Embryonic facial prominence (tissue), 1 donor: ENCODE measurements around the gene CD46.

ENCODE experiments used
- DNase-seq: peaks from one replicate; pipeline ENCODE4 v3.0.0-alpha.2; 2016; ENCODE audit errors: extremely low spot score

CD46 gene

GRCh38 chr1:207794861-207795260 lies 43.0 kb downstream of the CD46 start:
- DNase-seq: no peak

DNA sequence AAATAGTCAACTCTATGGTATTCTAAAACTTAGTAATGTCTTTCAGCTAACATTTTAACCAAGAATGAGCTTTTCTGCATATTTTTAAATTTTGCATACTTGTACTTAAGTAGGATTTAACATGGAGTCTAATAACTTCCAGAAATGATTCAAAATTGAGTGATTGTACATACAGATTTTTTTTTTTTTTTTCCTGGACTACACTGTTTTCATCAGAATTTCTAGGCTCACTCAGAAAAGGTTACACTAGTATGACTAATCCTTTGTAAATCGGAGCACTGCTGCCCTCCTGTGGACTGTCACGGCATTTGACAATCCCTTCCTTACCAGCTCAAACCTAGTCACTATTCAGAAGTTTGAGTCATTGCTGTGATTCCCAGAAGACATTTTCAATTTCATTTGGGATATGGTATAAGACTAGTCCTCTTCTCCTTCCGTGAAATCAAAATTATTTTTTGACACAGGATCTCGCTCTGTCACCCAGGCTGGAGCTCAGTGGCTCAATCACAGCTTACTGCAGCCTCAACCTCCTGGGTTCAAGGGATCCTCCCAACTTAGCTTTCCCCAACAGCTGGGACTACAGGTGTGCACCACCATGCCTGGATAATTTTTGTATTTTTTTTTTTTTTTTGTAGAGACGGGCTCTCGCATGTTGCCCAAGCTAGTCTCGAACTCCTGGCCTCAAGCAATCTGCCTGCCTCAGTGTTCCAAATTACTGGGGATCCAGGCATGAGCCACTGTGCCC lies 45.5 kb downstream of the CD46 start:
- DNase-seq: peak; percentile 29

DNA sequence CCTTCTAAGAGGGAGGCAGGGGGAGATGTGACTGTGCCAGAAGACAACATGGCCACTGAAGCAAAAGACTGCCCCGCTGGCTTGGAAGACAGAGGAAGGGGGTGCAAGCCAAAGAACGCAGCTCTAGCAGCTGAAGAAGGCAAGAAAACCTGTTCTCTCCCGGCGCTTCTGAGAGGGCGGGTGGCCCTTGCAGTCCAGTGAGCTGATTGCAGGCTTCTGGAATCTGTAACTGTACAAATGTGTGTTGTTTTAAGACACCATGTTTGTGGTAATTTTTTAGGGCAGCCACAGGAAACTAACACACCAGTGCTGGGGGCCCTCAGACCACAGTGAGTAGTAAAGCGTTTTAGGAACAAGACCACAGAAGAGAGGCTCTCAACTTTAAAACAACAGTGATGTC lies 47.0 kb downstream of the CD46 start:
- DNase-seq: no peak

- DNase-seq: no peak
Observed at GRCh38 chr1:207799989-207800648, 48.3 kb downstream of the CD46 start.

DNA sequence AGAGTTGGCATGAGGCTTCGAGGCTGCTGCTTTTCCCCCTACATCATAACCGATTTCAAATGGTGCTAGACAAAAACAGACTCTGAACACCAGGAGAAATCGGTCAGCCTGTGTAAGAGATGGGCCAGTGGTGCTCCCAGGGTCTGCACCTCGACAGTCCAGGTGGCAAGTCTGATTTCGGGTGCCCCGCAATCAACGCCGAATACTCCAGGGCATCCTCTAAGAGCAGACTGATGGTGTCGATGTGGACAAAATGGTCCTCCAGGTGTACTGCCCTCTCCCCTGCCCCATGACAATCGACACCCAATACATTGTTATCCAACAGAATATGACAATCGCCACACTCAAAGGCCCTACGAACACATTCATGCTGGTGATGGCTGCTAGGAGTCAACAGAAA lies 50.0 kb downstream of the CD46 start:
- no peak for DNase-seq

GRCh38 chr1:207803678-207804077 lies 51.8 kb downstream of the CD46 start:
- no peak for DNase-seq

DNA sequence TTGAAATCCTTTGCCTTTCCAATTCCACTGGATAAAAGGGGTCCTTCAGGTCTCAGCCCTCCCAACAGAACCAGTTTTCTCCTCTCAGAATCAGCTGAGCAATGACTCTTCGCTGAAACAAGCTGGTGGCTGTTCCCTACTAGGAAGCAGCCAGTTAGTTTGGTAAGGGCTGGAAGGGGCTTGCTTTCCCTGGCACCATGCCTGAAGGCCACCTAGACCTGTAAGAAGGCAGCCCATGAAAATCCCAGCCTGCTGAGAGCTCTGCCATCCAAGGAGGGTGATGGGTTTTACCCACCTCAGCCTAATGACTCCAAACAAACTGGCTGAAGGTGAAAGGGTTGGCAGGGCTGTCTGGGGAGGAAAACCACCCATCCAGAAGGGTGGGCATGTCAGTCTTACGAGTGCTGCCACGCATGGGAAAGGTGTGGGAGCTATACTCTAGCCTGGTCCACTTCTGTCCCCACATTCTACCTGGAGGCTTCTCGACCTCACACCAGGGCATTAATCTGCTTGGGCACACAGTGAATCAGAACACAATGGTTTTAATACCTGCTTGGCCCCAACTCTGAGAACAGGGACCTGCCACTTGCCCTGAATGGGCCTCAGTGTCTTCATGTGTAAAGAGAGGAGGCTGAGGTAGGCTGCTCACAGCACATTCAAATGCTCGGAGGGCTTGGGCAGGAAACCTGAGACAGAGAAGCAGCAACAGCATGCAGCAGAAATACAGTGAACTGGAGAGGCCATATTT lies 53.0 kb downstream of the CD46 start:
- DNase-seq: no peak

- no peak for DNase-seq
Observed at GRCh38 chr1:207805841-207806421, 54.1 kb downstream of the CD46 start.

- DNase-seq: no peak
Observed at GRCh38 chr1:207806531-207807325, 54.9 kb downstream of the CD46 start.

- DNase-seq: no peak
Observed at GRCh38 chr1:207807326-207807689, 55.5 kb downstream of the CD46 start.

DNA sequence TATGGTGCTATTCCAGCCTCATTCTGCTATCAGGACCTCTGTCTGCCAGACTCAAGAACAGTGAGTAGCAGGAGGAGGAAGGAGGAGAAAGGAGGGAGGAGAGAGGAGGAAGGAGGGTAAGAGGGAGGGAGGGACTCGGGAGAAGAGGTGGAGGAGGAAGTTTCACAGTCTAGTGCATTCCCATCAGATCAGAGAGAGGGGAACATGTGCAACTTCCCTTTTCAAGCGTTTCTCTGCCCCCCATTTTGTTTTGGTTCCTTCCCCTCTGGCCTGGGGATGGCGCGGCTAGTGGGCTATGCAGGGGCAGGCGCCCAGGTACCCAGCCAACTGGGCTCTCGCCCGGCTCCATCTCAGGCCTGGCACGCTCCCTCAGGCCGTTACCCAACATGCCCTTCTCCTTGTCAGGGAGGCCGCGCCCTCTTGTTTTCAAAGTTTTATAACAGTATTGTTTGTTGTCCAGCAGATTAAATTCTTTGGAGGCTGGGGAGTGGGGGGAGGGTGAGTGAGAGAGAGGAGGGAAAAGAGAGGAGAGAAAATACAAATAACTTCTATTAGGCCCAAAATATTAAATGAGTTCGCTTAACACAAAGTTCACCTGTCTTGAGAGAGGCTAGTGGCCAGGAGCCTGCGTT lies 56.0 kb downstream of the CD46 start:
- no peak for DNase-seq

DNA sequence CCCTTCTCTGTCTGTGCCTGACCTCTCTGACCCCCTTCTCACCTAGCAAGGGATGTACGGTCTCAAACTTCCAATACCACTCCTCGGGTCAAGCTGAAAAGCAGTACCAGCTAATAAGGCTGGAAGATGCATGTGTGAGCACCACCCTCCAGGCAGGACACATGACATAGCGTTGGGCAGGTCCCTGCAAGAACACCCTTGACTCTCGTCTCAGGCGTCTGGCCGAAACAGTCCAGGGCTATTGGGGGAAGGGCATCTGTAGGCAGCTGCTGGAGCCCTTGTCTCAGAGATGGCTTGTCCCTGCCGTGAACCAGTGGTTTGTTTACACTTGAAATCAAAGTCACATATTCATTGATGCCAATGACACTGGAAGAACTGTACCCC lies 56.5 kb downstream of the CD46 start:
- no peak for DNase-seq

GRCh38 chr1:207808911-207809555 lies 57.2 kb downstream of the CD46 start:
- DNase-seq: no peak

GRCh38 chr1:207810173-207810572 lies 58.3 kb downstream of the CD46 start:
- no peak for DNase-seq

- no peak for DNase-seq
Observed at GRCh38 chr1:207810606-207811295, 58.9 kb downstream of the CD46 start.

- DNase-seq: no peak
Observed at GRCh38 chr1:207811319-207811718, 59.5 kb downstream of the CD46 start.

GRCh38 chr1:207811920-207812720 lies 60.3 kb downstream of the CD46 start:
- no peak for DNase-seq

- no peak for DNase-seq
Observed at GRCh38 chr1:207812778-207813511, 61.1 kb downstream of the CD46 start.

GRCh38 chr1:207813512-207813881 lies 61.6 kb downstream of the CD46 start:
- DNase-seq: no peak
